AG09319 (cell line): ENCODE results near the gene GRIN1.

Source experiments
- DNase-seq: peaks from one replicate; pipeline ENCODE4 v3.0.0-alpha.2; 2010; ENCODE audit warnings: low read depth; ENCODE audit errors: extremely low read depth
- TF ChIP-seq, protein P1 (sequence below): IDR thresholded peaks from 2 replicates; pipeline ENCODE4 v1.5.1; 2011; ENCODE audit warnings: low read depth, mild to moderate bottlenecking, inconsistent platforms, low read length, moderate library complexity

The GRIN1 gene

DNA sequence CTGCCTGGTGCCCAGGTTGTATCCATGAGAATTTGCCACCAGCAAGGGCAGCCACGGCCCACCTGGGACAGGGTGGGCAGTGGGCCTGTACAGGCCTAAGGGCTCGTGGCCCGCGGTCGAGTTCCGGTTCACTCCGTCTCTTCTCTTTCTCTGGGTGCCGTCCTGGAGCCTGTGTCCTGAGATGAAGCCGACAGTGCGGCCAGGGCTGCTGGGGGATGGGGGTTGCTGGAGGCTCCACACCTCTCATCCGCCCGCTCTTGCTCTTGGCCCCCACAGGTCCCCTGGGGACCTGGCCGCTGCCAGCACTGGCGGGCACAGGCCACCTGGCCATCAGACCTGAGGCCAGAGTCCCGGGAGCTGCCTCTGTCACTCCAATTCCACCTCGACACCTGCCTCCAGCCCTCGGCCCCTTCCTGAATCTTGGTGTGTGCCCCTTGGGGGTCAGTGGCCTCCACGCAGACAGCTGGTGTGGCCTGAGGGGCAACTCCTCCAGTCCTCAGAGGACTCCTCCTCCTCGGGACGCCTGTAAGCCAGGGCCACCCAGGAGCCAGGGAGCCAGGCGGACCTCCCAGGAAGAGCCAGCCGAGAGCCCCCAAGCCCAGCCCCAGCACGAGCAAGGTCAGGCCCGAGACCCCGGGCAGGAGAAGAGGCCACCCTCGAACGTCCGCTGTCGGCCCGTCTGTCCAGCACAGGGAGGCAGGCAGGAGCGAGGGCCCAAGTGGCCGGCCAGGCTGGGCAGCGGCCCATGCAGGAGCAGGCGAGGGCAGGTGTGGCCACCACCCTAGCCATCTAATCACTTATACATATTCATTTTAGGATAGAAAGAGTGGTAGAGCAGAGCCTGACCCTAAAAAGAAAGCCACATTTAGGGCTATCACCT is 25.7 kb downstream of the GRIN1 start:
- TF ChIP-seq, protein P1, sequence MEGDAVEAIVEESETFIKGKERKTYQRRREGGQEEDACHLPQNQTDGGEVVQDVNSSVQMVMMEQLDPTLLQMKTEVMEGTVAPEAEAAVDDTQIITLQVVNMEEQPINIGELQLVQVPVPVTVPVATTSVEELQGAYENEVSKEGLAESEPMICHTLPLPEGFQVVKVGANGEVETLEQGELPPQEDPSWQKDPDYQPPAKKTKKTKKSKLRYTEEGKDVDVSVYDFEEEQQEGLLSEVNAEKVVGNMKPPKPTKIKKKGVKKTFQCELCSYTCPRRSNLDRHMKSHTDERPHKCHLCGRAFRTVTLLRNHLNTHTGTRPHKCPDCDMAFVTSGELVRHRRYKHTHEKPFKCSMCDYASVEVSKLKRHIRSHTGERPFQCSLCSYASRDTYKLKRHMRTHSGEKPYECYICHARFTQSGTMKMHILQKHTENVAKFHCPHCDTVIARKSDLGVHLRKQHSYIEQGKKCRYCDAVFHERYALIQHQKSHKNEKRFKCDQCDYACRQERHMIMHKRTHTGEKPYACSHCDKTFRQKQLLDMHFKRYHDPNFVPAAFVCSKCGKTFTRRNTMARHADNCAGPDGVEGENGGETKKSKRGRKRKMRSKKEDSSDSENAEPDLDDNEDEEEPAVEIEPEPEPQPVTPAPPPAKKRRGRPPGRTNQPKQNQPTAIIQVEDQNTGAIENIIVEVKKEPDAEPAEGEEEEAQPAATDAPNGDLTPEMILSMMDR = no peak
- no peak for DNase-seq

DNA sequence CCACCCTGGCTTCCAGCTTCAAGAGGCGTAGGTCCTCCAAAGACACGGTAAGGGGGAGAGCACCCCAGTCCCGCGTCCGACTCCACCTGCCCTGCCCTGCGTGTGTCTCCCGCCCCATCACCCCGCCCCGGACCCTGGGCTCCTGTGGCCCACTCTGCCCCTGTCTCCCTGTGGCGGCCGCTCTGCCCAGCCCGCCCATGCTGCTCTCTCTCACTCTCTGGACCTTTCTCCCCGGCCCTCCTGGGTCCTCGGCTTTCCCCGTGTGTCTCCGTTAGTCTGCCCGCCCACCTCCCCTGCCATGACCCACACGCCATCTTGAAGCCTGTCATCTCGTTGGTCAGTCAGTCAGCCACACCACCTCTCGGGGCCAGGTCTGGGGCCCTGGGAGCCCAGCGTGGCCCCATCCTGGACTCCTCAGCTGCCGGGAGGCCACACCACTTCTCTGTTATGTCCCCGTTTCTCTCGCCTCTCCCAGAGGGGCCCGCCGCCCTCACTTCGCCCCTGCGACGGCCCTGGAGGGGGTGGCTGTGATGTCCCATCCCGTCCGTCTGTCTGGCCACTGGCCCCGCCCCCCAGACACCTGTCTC is 26.4 kb downstream of the GRIN1 start:
- TF ChIP-seq, protein P1 = no peak
- DNase-seq = no peak

DNA sequence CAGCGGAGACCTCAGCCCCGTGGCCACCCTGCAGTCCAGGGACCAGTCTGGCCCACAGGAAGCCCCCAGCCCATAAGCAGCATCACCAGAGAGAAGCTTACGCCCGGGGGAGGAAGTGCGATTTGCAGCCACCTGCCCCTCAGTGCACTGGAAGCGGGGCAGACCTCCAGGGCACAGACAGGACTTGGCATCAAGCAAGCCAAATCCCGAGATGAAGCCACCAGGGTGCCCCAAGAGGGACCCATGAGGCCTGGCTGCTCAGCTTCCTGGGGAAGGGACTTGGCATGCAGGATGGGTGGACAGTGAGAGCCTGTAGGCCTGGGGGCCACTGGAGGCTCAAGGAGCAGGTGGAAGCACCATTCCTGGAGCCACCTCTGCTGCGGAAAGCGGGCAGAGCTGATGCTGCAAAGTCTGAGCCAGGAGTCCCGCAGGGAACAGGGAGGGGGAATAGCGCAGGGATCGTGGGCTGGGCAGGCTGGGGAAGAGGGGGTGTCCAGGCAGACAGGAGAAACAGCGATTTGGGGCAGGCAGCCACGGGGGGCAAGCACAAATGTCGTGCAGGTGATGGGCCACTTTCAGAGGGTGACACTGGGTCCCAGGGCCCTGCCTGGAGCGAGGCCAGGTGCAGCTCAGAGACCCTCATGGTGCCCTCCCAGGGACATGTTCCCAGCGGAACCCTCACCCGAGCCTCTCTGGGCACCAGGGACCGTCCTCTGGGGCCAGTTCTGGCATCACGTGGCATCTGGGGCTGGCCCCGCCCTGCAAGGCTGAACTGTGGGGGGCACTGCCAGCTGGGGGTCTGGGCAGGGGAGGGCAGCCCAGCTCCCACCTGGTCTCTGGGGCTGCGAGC is 27.7 kb downstream of the GRIN1 start:
- TF ChIP-seq, protein P1 = no peak
- DNase-seq = no peak

DNA sequence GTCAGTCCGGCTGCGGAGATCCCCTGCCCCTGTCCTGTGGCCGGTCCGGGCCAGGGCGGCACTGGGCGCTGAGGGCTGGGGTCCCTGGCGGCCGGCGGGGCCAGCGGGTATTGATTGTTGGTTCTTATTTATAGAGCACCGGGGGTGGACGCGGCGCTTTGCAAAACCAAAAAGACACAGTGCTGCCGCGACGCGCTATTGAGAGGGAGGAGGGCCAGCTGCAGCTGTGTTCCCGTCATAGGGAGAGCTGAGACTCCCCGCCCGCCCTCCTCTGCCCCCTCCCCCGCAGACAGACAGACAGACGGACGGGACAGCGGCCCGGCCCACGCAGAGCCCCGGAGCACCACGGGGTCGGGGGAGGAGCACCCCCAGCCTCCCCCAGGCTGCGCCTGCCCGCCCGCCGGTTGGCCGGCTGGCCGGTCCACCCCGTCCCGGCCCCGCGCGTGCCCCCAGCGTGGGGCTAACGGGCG is 28.4 kb downstream of the GRIN1 start:
- TF ChIP-seq, protein P1 = no peak
- DNase-seq = no peak

DNA sequence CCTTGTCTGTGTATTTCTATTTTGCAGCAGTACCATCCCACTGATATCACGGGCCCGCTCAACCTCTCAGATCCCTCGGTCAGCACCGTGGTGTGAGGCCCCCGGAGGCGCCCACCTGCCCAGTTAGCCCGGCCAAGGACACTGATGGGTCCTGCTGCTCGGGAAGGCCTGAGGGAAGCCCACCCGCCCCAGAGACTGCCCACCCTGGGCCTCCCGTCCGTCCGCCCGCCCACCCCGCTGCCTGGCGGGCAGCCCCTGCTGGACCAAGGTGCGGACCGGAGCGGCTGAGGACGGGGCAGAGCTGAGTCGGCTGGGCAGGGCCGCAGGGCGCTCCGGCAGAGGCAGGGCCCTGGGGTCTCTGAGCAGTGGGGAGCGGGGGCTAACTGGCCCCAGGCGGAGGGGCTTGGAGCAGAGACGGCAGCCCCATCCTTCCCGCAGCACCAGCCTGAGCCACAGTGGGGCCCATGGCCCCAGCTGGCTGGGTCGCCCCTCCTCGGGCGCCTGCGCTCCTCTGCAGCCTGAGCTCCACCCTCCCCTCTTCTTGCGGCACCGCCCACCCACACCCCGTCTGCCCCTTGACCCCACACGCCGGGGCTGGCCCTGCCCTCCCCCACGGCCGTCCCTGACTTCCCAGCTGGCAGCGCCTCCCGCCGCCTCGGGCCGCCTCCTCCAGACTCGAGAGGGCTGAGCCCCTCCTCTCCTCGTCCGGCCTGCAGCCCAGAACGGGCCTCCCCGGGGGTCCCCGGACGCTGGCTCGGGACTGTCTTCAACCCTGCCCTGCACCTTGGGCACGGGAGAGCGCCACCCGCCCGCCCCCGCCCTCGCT is 29.0 kb downstream of the GRIN1 start:
- no peak for DNase-seq
- TF ChIP-seq, protein P1 = no peak

DNA sequence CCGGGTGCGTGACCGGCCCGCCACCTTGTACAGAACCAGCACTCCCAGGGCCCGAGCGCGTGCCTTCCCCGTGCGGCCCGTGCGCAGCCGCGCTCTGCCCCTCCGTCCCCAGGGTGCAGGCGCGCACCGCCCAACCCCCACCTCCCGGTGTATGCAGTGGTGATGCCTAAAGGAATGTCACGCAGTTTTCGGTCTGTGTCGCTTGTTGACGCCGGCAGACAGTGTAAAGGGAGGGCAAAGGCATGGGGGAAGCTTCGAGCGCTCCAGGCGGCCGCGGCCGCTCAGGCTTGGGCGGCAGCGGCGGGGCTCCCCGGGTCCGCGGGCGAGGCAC is 29.6 kb downstream of the GRIN1 start:
- no peak for DNase-seq
- TF ChIP-seq, protein P1 = no peak
